T47D (cell line): ENCODE results near the gene IL17RA.

ENCODE experiments used
- DNase-seq, 2 experiments: peaks; one replicate each; pipeline versions ENCODE4 v3.0.0 to v3.0.0-alpha.2; 2011 to 2012; ENCODE audit warnings: low read depth in 1 of 2, low spot score in 1 of 2
- JUND ChIP-seq: IDR thresholded peaks from 2 replicates; pipeline ENCODE4 v1.6.1; 2012; ENCODE audit warnings: low read depth
- in situ Hi-C: cut with HindIII; loops from 2 replicates; pipeline ENCODE4 v1.10.0; 2016; ENCODE audit warnings: low sequenced_read_pairs, low pct_unique_long_range_greater_than_20kb

IL17RA gene

GRCh38 chr22:17114173-17114897 is 29.5 kb downstream of the IL17RA start:
- no peak for TF ChIP-seq JUND
- in situ Hi-C loops: no loop called here
- DNase-seq: no peak

GRCh38 chr22:17114898-17115235 is 30.1 kb downstream of the IL17RA start:
- in situ Hi-C loops: no loop called here
- TF ChIP-seq JUND: no peak
- DNase-seq: no peak

- no peak for TF ChIP-seq JUND
- no peak for DNase-seq
- in situ Hi-C loops: no loop called here
These were observed 30.4 kb downstream of the IL17RA start for GRCh38 chr22:17115236-17115635.

GRCh38 chr22:17115945-17116565 is 31.3 kb downstream of the IL17RA start:
- in situ Hi-C loops: no loop called here
- DNase-seq: peak in 1 of 2 experiments; percentile 18
- no peak for TF ChIP-seq JUND

GRCh38 chr22:17116572-17117330 is 32.0 kb downstream of the IL17RA start:
- no peak for TF ChIP-seq JUND
- no peak for DNase-seq
- in situ Hi-C loops: no loop called here

GRCh38 chr22:17117400-17117799 is 32.6 kb downstream of the IL17RA start:
- DNase-seq: no peak
- no peak for TF ChIP-seq JUND
- in situ Hi-C loops: no loop called here

GRCh38 chr22:17117890-17118289 is 33.1 kb downstream of the IL17RA start:
- no peak for TF ChIP-seq JUND
- in situ Hi-C loops: no loop called here

GRCh38 chr22:17118342-17118741 is 33.5 kb downstream of the IL17RA start:
- DNase-seq: no peak
- in situ Hi-C loops: no loop called here
- no peak for TF ChIP-seq JUND

More at GRCh38 chr22:17117890-17118289, 33.1 kb downstream of the IL17RA start:
- no peak for DNase-seq

GRCh38 chr22:17119481-17120202 is 34.8 kb downstream of the IL17RA start:
- in situ Hi-C loops: no loop called here
- TF ChIP-seq JUND: no peak
- no peak for DNase-seq

GRCh38 chr22:17120281-17120680 is 35.5 kb downstream of the IL17RA start:
- in situ Hi-C loops: no loop called here
- DNase-seq: peak; percentile 82 to 85
- TF ChIP-seq JUND: no peak

GRCh38 chr22:17120711-17121232 is 36.0 kb downstream of the IL17RA start:
- in situ Hi-C loops: no loop called here
- peak in 1 of 2 experiments; percentile 27 for DNase-seq
- no peak for TF ChIP-seq JUND

GRCh38 chr22:17121233-17122195 is 36.7 kb downstream of the IL17RA start, which contains the start of gene TMEM121B:
TSS of gene TMEM121B (minus strand) at chr22:17121360. CDS start at chr22:17121127, 233 bp downstream.
- in situ Hi-C loops: no loop called here
- TF ChIP-seq JUND: no peak
- DNase-seq: peak in 1 of 2 experiments; percentile 59
